ENCODE results near the gene DLG5. TPM values are rescaled to one million over a fixed set of nuclear protein-coding genes. Genes with fewer than 3 reads are reported as not detected.

The DLG5 gene
- total and polyA plus RNA-seq, 10 of the 15 experiments (the other 5 are each of a cell fraction or from before 2014, with no cell fraction given) = 0.18 to 6.6 (median 2.7) TPM

DNA sequence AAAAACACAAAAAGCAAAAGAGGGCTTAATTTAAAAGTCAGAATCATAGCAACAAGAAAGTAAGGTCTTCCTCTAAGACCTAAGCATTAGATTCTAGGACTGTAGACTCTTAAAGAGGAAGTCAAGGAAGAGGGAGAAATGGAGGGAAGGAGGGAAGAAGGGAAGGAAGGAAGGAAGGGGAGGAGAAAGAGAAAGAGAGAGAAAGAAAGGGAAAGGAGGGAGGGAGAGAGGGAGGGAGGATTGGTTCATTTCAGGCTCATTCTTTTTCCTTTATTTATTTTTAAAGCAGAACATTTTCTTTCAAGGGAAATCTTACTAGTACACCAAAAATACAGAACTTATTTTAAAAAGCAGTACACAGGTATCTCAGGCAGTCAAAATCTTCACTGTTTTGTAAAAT is 81.1 kb downstream of the DLG5 start:
- in situ Hi-C loops (cut with MboI) (no loop called here), intact Hi-C loops (cut with micrococcal nuclease; ENCODE audit: unreplicated experiment) (loop anchor here (5.0 kb wide), 4 partner anchors 82 to 1352 kb away; partner anchors contain the start of genes DLG5 and POLR3A)
- H3K4me2 ChIP-seq (ENCODE audit: control insufficient read depth, insufficient read depth) = no peak overlapping the region
- H4K20me1 ChIP-seq (ENCODE audit: control insufficient read depth, insufficient read depth) = no peaks in the 10 kb centered on the region
- BruUV-seq (replicated peaks) = no TSS peak
- H3K27me3 ChIP-seq (replicated peaks in 1 of 2; ENCODE audit: control insufficient read depth in 2 of 2, insufficient read depth in 2 of 2, low read length in 1 of 2) = no peaks in the 10 kb centered on the region
- ATAC-seq (no peak), DNase-seq (ENCODE audit: low read depth, low spot score) (no peak), FAIRE-seq (no peak)
- ChIA-PET CTCF (interaction anchor here (0.7 to 1.5 kb wide), 6 partner anchors 125 to 455 kb away, joined by 3 to 7 read pairs (median 3); partner anchors contain the start of gene POLR3A), POLR2A (interaction anchor here (0.7 kb wide), 1 partner anchor 36 kb away, joined by 6 read pairs; no protein-coding TSS in a partner anchor), RAD21 (ENCODE audit: unreplicated experiment) (interaction anchor here (0.7 kb wide), 1 partner anchor 645 kb away, joined by 4 read pairs; no protein-coding TSS in a partner anchor), SMC1A (ENCODE audit: uncharacterized antibody, unreplicated experiment) (interaction anchor here (1.0 kb wide), 2 partner anchors 172 to 184 kb away, joined by 3 to 4 read pairs; partner anchors contain the start of gene POLR3A)
- H3K4me3 ChIP-seq = no peak overlapping the region
- H3K9ac ChIP-seq (ENCODE audit: control insufficient read depth, insufficient read depth, low read length) = no peak overlapping the region
- H3K9me3 ChIP-seq (replicated peaks; ENCODE audit: control insufficient read depth, insufficient read depth, low read length) = no peaks in the 10 kb centered on the region
- H3K79me2 ChIP-seq (ENCODE audit: control insufficient read depth, insufficient read depth, low read length) = no peaks in the 10 kb centered on the region
- no peak overlapping the region for H3K27ac ChIP-seq (ENCODE audit: control insufficient read depth, insufficient read depth)
- H2AFZ ChIP-seq (ENCODE audit: control insufficient read depth, low read depth, low read length) = no peak overlapping the region
- peaks cover 0 to 3% of the 10 kb centered on the region in 2 experiments; a peak in 3 of 4 replicates for H3K36me3 ChIP-seq (ENCODE audit: control insufficient read depth in 2 of 2, insufficient read depth in 2 of 2, low read length in 1 of 2)
- peaks cover 9% of the 10 kb centered on the region for H3K4me1 ChIP-seq (ENCODE audit: control insufficient read depth, insufficient read depth, low read length)
- TF ChIP-seq RAD21 (IDR thresholded peaks at IDR 0.05; ENCODE audit: insufficient read depth, low read depth, low read length) = no peak
- no peak for TF ChIP-seq RB1 (IDR thresholded peaks at IDR 0.05; ENCODE audit: borderline replicate concordance)
- TF ChIP-seq, protein P1, sequence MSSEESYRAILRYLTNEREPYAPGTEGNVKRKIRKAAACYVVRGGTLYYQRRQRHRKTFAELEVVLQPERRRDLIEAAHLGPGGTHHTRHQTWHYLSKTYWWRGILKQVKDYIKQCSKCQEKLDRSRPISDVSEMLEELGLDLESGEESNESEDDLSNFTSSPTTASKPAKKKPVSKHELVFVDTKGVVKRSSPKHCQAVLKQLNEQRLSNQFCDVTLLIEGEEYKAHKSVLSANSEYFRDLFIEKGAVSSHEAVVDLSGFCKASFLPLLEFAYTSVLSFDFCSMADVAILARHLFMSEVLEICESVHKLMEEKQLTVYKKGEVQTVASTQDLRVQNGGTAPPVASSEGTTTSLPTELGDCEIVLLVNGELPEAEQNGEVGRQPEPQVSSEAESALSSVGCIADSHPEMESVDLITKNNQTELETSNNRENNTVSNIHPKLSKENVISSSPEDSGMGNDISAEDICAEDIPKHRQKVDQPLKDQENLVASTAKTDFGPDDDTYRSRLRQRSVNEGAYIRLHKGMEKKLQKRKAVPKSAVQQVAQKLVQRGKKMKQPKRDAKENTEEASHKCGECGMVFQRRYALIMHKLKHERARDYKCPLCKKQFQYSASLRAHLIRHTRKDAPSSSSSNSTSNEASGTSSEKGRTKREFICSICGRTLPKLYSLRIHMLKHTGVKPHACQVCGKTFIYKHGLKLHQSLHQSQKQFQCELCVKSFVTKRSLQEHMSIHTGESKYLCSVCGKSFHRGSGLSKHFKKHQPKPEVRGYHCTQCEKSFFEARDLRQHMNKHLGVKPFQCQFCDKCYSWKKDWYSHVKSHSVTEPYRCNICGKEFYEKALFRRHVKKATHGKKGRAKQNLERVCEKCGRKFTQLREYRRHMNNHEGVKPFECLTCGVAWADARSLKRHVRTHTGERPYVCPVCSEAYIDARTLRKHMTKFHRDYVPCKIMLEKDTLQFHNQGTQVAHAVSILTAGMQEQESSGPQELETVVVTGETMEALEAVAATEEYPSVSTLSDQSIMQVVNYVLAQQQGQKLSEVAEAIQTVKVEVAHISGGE (CRISPR knock-in tag; IDR thresholded peaks at IDR 0.05) = no peak
- no peak for TF ChIP-seq YBX1 (IDR thresholded peaks at IDR 0.05)
- TF ChIP-seq, protein P2, sequence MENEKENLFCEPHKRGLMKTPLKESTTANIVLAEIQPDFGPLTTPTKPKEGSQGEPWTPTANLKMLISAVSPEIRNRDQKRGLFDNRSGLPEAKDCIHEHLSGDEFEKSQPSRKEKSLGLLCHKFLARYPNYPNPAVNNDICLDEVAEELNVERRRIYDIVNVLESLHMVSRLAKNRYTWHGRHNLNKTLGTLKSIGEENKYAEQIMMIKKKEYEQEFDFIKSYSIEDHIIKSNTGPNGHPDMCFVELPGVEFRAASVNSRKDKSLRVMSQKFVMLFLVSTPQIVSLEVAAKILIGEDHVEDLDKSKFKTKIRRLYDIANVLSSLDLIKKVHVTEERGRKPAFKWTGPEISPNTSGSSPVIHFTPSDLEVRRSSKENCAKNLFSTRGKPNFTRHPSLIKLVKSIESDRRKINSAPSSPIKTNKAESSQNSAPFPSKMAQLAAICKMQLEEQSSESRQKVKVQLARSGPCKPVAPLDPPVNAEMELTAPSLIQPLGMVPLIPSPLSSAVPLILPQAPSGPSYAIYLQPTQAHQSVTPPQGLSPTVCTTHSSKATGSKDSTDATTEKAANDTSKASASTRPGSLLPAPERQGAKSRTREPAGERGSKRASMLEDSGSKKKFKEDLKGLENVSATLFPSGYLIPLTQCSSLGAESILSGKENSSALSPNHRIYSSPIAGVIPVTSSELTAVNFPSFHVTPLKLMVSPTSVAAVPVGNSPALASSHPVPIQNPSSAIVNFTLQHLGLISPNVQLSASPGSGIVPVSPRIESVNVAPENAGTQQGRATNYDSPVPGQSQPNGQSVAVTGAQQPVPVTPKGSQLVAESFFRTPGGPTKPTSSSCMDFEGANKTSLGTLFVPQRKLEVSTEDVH (IDR thresholded peaks at IDR 0.05; ENCODE audit: low read depth, partially characterized antibody) = no peak
- TF ChIP-seq, protein P3, sequence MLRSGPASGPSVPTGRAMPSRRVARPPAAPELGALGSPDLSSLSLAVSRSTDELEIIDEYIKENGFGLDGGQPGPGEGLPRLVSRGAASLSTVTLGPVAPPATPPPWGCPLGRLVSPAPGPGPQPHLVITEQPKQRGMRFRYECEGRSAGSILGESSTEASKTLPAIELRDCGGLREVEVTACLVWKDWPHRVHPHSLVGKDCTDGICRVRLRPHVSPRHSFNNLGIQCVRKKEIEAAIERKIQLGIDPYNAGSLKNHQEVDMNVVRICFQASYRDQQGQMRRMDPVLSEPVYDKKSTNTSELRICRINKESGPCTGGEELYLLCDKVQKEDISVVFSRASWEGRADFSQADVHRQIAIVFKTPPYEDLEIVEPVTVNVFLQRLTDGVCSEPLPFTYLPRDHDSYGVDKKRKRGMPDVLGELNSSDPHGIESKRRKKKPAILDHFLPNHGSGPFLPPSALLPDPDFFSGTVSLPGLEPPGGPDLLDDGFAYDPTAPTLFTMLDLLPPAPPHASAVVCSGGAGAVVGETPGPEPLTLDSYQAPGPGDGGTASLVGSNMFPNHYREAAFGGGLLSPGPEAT (IDR thresholded peaks at IDR 0.05; ENCODE audit: low read depth) = no peak
- no peak for TF ChIP-seq POLR2AphosphoS2 (IDR thresholded peaks at IDR 0.05; ENCODE audit: low read depth, low read length)
- no peak for TF ChIP-seq SIX5 (IDR thresholded peaks at IDR 0.05; ENCODE audit: low read depth, low read length, severe bottlenecking)
- no peak for TF ChIP-seq NRF1 (conservative IDR thresholded peaks at IDR 0.05; ENCODE audit: low read depth, low read length)
- TF ChIP-seq, protein P4, sequence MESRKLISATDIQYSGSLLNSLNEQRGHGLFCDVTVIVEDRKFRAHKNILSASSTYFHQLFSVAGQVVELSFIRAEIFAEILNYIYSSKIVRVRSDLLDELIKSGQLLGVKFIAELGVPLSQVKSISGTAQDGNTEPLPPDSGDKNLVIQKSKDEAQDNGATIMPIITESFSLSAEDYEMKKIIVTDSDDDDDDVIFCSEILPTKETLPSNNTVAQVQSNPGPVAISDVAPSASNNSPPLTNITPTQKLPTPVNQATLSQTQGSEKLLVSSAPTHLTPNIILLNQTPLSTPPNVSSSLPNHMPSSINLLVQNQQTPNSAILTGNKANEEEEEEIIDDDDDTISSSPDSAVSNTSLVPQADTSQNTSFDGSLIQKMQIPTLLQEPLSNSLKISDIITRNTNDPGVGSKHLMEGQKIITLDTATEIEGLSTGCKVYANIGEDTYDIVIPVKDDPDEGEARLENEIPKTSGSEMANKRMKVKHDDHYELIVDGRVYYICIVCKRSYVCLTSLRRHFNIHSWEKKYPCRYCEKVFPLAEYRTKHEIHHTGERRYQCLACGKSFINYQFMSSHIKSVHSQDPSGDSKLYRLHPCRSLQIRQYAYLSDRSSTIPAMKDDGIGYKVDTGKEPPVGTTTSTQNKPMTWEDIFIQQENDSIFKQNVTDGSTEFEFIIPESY (IDR thresholded peaks at IDR 0.05) = no peak
- TF ChIP-seq, protein P5, sequence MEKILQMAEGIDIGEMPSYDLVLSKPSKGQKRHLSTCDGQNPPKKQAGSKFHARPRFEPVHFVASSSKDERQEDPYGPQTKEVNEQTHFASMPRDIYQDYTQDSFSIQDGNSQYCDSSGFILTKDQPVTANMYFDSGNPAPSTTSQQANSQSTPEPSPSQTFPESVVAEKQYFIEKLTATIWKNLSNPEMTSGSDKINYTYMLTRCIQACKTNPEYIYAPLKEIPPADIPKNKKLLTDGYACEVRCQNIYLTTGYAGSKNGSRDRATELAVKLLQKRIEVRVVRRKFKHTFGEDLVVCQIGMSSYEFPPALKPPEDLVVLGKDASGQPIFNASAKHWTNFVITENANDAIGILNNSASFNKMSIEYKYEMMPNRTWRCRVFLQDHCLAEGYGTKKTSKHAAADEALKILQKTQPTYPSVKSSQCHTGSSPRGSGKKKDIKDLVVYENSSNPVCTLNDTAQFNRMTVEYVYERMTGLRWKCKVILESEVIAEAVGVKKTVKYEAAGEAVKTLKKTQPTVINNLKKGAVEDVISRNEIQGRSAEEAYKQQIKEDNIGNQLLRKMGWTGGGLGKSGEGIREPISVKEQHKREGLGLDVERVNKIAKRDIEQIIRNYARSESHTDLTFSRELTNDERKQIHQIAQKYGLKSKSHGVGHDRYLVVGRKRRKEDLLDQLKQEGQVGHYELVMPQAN (conservative IDR thresholded peaks at IDR 0.05) = no peak
- no peak for TF ChIP-seq RAD51 (IDR thresholded peaks at IDR 0.05)
